Occipital lobe (tissue), 2 donors: ENCODE measurements around the gene PDE5A. TPM values are rescaled to one million over a fixed set of nuclear protein-coding genes. Genes with fewer than 3 reads are reported as not detected.

ENCODE experiments used
- DNase-seq: peaks from one replicate; lab custom pipeline; 2025; lab: John Stamatoyannopoulos, UW
- total RNA-seq: library from RNA; depleted of rRNA; stranded (reverse); fragments of >200 nt; gene quantifications from one replicate; pipeline ENCODE4 v1.2.3, GENCODE V29; 2014

PDE5A gene
- total RNA-seq, 1 donor from 2014 or later: 17.9 TPM

GRCh38 chr4:119523399-119523798 is 105.2 kb downstream of the PDE5A start:
- DNase-seq: no peak

GRCh38 chr4:119521268-119521667 is 107.3 kb downstream of the PDE5A start:
- no peak for DNase-seq

GRCh38 chr4:119518915-119519410 is 109.6 kb downstream of the PDE5A start:
- DNase-seq: no peak

- no peak for DNase-seq
Measured at GRCh38 chr4:119518230-119518892, 110.2 kb downstream of the PDE5A start.

- no peak for DNase-seq
Measured at GRCh38 chr4:119517361-119518229, 111.0 kb downstream of the PDE5A start.

GRCh38 chr4:119512398-119512797 is 116.2 kb downstream of the PDE5A start:
- DNase-seq: no peak

- no peak for DNase-seq
Measured at GRCh38 chr4:119510395-119511149, 118.0 kb downstream of the PDE5A start.

- no peak for DNase-seq
Measured at GRCh38 chr4:119508281-119508680, 120.3 kb downstream of the PDE5A start.

- DNase-seq: no peak
Measured at GRCh38 chr4:119506806-119507205, 121.8 kb downstream of the PDE5A start.

- DNase-seq: no peak
Measured at GRCh38 chr4:119504616-119505015, 124.0 kb downstream of the PDE5A start.

- no peak for DNase-seq
Measured at GRCh38 chr4:119501740-119502139, 126.9 kb downstream of the PDE5A start.

GRCh38 chr4:119498527-119498926 is 130.1 kb downstream of the PDE5A start:
- DNase-seq: no peak

GRCh38 chr4:119493886-119494285 is 134.7 kb downstream of the PDE5A start:
- no peak for DNase-seq

GRCh38 chr4:119493419-119493818 is 135.2 kb downstream of the PDE5A start:
- DNase-seq: no peak

- DNase-seq: no peak
Measured at GRCh38 chr4:119490335-119490734, 138.3 kb downstream of the PDE5A start.

GRCh38 chr4:119489305-119489704 is 139.3 kb downstream of the PDE5A start:
- DNase-seq: no peak

GRCh38 chr4:119480331-119480730 is 148.3 kb downstream of the PDE5A start:
- no peak for DNase-seq

GRCh38 chr4:119479835-119480234 is 148.8 kb downstream of the PDE5A start:
- DNase-seq: no peak

- DNase-seq: no peak
Measured at GRCh38 chr4:119479180-119479808, 149.3 kb downstream of the PDE5A start.

- DNase-seq: no peak
Measured at GRCh38 chr4:119478446-119479179, 150.0 kb downstream of the PDE5A start.
